H1 (cell line): ENCODE measurements around the gene PPP1R10. TPM values are rescaled to one million over a fixed set of nuclear protein-coding genes. Genes with fewer than 3 reads are reported as not detected.

Experiments
- CTCF ChIA-PET: fragments of 300-600 bp; sonication (Branson Sonifier 250); formaldehyde crosslinking; loops from one replicate; lab custom pipeline; 2021; ENCODE audit not compliant: partially characterized antibody; lab: Charles Lee
- POLR2A ChIA-PET: fragments of 300-600 bp; sonication (Branson Sonifier 250); formaldehyde crosslinking; loops from one replicate; lab custom pipeline; 2021; ENCODE audit warnings: inconsistent platforms; ENCODE audit not compliant: partially characterized antibody; lab: Charles Lee
- DNase-seq, 2 experiments: peaks; one replicate each; pipeline versions ENCODE4 v3.0.0 to v3.0.0-alpha.2; 2010 to 2022; ENCODE audit warnings: low spot score in 2 of 2, low read depth in 1 of 2, mixed read lengths in 1 of 2
- FAIRE-seq: peaks from 2 replicates; lab custom pipeline; 2011; peaks lifted over from hg19 to GRCh38; lab: Jason Lieb, UNC
- H2AFZ ChIP-seq: 2 replicates; pipeline ENCODE4 v1.8.1; 2012; ENCODE audit warnings: low read length, inconsistent platforms
- H2AK5ac ChIP-seq: 2 replicates; pipeline ENCODE4 v1.6.1; 2013; ENCODE audit warnings: low read depth, low read length
- H2BK120ac ChIP-seq: replicated peaks from 2 replicates; pipeline ENCODE3; 2013; ENCODE audit warnings: low read depth, low read length, inconsistent platforms
- H2BK12ac ChIP-seq: 2 replicates; pipeline ENCODE4 v1.6.1; 2013; ENCODE audit warnings: low read depth, low read length
- H2BK15ac ChIP-seq: 2 replicates; pipeline ENCODE4 v1.6.1; 2013; ENCODE audit warnings: low read length
- H2BK20ac ChIP-seq: 2 replicates; pipeline ENCODE4 v1.6.1; 2013; ENCODE audit warnings: low read length
- H2BK5ac ChIP-seq: 2 replicates; pipeline ENCODE4 v1.6.1; 2013; ENCODE audit warnings: low read depth, low read length
- H3K14ac ChIP-seq: 2 replicates; pipeline ENCODE4 v1.6.1; 2013; ENCODE audit warnings: inconsistent platforms; ENCODE audit not compliant: insufficient read length
- H3K18ac ChIP-seq: 2 replicates; pipeline ENCODE4 v1.6.1; 2013; ENCODE audit warnings: low read length; ENCODE audit errors: extremely low read depth
- H3K23ac ChIP-seq: 2 replicates; pipeline ENCODE4 v1.6.1; 2013; ENCODE audit warnings: inconsistent platforms; ENCODE audit not compliant: insufficient read length
- H3K23me2 ChIP-seq: 2 replicates; pipeline ENCODE4 v1.6.1; 2013; ENCODE audit warnings: low read depth, low read length
- H3K27ac ChIP-seq: 2 replicates; pipeline ENCODE4 v1.6.1; 2011; ENCODE audit warnings: low read depth, low read length, inconsistent platforms
- H3K27me3 ChIP-seq, 4 experiments: replicated peaks in 1 of 4; 1 replicate in 1 of 4; 2 replicates in 3 of 4; pipeline versions ENCODE4 v1.6.1 to v1.8.1; 2011 to 2013; ENCODE audit warnings: low read length in 3 of 4, mild to moderate bottlenecking in 3 of 4, inconsistent platforms in 2 of 4, mixed read lengths in 2 of 4, moderate library complexity in 1 of 4; ENCODE audit not compliant: control insufficient read depth in 3 of 4, insufficient read depth in 3 of 4; ENCODE audit errors: extremely low read depth in 1 of 4
- H3K36me3 ChIP-seq, 4 experiments: 2 replicates each; pipeline versions ENCODE4 v1.6.1 to v1.8.1; 2011 to 2013; ENCODE audit warnings: mild to moderate bottlenecking in 4 of 4, low read length in 3 of 4, moderate library complexity in 2 of 4, control low read depth in 1 of 4, inconsistent platforms in 1 of 4; ENCODE audit not compliant: insufficient read depth in 4 of 4, control insufficient read depth in 2 of 4
- H3K4ac ChIP-seq: replicated peaks from 2 replicates; pipeline ENCODE3; 2013; ENCODE audit warnings: low read length, low read depth, mixed read lengths, inconsistent platforms; ENCODE audit not compliant: insufficient read length
- H3K4me1 ChIP-seq, 4 experiments: replicated peaks in 1 of 4; 1 replicate in 1 of 4; 2 replicates in 3 of 4; pipeline versions ENCODE4 v1.6.1 to v1.8.1; 2011 to 2013; ENCODE audit warnings: low read length in 3 of 4, inconsistent platforms in 2 of 4, mixed read lengths in 1 of 4; ENCODE audit not compliant: insufficient read depth in 4 of 4, control insufficient read depth in 3 of 4
- H3K4me2 ChIP-seq, 2 experiments: 2 replicates each; pipeline versions ENCODE4 v1.6.1 to v1.8.1; 2011 to 2013; ENCODE audit warnings: low read depth in 2 of 2, low read length in 2 of 2, control low read depth in 1 of 2, inconsistent platforms in 1 of 2, mild to moderate bottlenecking in 1 of 2; ENCODE audit not compliant: insufficient read depth in 1 of 2
- H3K4me3 ChIP-seq, 4 experiments: fragments of 200-600, 300-600 bp in 1 of 4; sonication (generic), shearing (Covaris generic), sonication (Bioruptor Twin) in 1 of 4; 2 replicates each; pipeline versions ENCODE4 v1.5.1 to v1.8.1; 2011 to 2016; ENCODE audit warnings: low read length in 4 of 4, low read depth in 3 of 4, control low read depth in 2 of 4, inconsistent platforms in 2 of 4, mild to moderate bottlenecking in 2 of 4, mixed read lengths in 1 of 4, moderate library complexity in 1 of 4; ENCODE audit not compliant: insufficient read depth in 2 of 4; ENCODE audit errors: extremely low read depth in 1 of 4
- H3K56ac ChIP-seq: replicated peaks from 2 replicates; pipeline ENCODE3; 2013; ENCODE audit warnings: low read depth, mild to moderate bottlenecking, mixed read lengths, low read length, inconsistent platforms; ENCODE audit not compliant: insufficient read length
- H3K79me1 ChIP-seq: 2 replicates; pipeline ENCODE4 v1.6.1; 2013; ENCODE audit warnings: low read depth, low read length, control low read depth
- H3K79me2 ChIP-seq, 2 experiments: 2 replicates each; pipeline versions ENCODE4 v1.6.1 to v1.8.1; 2012 to 2013; ENCODE audit warnings: low read length in 2 of 2, mild to moderate bottlenecking in 2 of 2, inconsistent platforms in 1 of 2; ENCODE audit not compliant: insufficient read depth in 2 of 2, control insufficient read depth in 1 of 2
- H3K9ac ChIP-seq, 4 experiments: replicated peaks in 1 of 4; 1 replicate in 1 of 4; 2 replicates in 3 of 4; pipeline versions ENCODE4 v1.6.1 to v1.8.1; 2011 to 2013; ENCODE audit warnings: low read depth in 3 of 4, low read length in 3 of 4, control low read depth in 2 of 4, mild to moderate bottlenecking in 2 of 4, moderate library complexity in 2 of 4, inconsistent platforms in 1 of 4; ENCODE audit errors: extremely low read depth in 1 of 4
- H3K9me3 ChIP-seq, 2 experiments: 2 replicates each; pipeline versions ENCODE4 v1.6.1 to v1.8.1; 2012 to 2013; ENCODE audit warnings: mild to moderate bottlenecking in 2 of 2, moderate library complexity in 2 of 2, control low read depth in 1 of 2, inconsistent platforms in 1 of 2, low read depth in 1 of 2, low read length in 1 of 2, mixed read lengths in 1 of 2; ENCODE audit not compliant: insufficient read depth in 2 of 2
- H4K20me1 ChIP-seq, 2 experiments: replicated peaks in 1 of 2; 2 replicates each; pipeline versions ENCODE3 to v1.8.1; 2011 to 2013; ENCODE audit warnings: inconsistent platforms in 2 of 2, low read length in 2 of 2, mild to moderate bottlenecking in 1 of 2; ENCODE audit not compliant: insufficient read depth in 2 of 2, control insufficient read depth in 1 of 2
- H4K5ac ChIP-seq: 2 replicates; pipeline ENCODE4 v1.6.1; 2013; ENCODE audit warnings: low read length, low read depth, mixed read lengths, inconsistent platforms; ENCODE audit not compliant: insufficient read length
- H4K8ac ChIP-seq: 2 replicates; pipeline ENCODE4 v1.8.0; 2013; ENCODE audit warnings: mild to moderate bottlenecking, moderate library complexity, low read length, inconsistent platforms; ENCODE audit not compliant: insufficient read depth; ENCODE audit errors: extremely low read depth
- H4K91ac ChIP-seq: replicated peaks from 2 replicates; pipeline ENCODE3; 2013; ENCODE audit warnings: low read length, mixed read lengths, inconsistent platforms; ENCODE audit not compliant: insufficient read length
- ASH2L ChIP-seq: fragments of 200-600, 300-600 bp; sonication (generic); IDR thresholded peaks from one replicate; pipeline ENCODE4 v1.7.1; 2017; ENCODE audit warnings: low read length
- BRCA1 ChIP-seq: IDR thresholded peaks from 2 replicates; pipeline ENCODE4 v1.6.1; 2012; ENCODE audit warnings: low read depth, low read length, improper control_type of control experiment
- CBX5 ChIP-seq: fragments of 300-800, 300-1000 bp; sonication (generic); IDR thresholded peaks from 2 replicates; pipeline ENCODE4 v1.7.1; 2016; ENCODE audit warnings: antibody characterized with exemption, low read length, low read depth
- CEBPB ChIP-seq: IDR thresholded peaks from 2 replicates; pipeline ENCODE4 v1.6.1; 2012; ENCODE audit warnings: low read depth, low read length
- CTBP2 ChIP-seq: IDR thresholded peaks from 2 replicates; pipeline ENCODE4 v1.7.0; 2011; ENCODE audit warnings: borderline replicate concordance, mild to moderate bottlenecking, moderate library complexity, mixed read lengths, low read length; ENCODE audit not compliant: insufficient read depth, insufficient read length
- EGR1 ChIP-seq: IDR thresholded peaks from 2 replicates; pipeline ENCODE4 v1.6.1; 2011; ENCODE audit warnings: low read depth, low read length, borderline replicate concordance
- HDAC6 ChIP-seq: IDR thresholded peaks from one replicate; pipeline ENCODE4 v1.7.1; 2012; ENCODE audit warnings: low read depth, mild to moderate bottlenecking, inconsistent platforms, low read length, moderate library complexity
- JUND ChIP-seq: IDR thresholded peaks from 2 replicates; pipeline ENCODE4 v1.6.1; 2011; ENCODE audit warnings: mild to moderate bottlenecking, improper control_type of control experiment, low read length
- NRF1 ChIP-seq: IDR thresholded peaks from 2 replicates; pipeline ENCODE4 v1.6.1; 2011; ENCODE audit warnings: mild to moderate bottlenecking, low read depth, low read length, improper control_type of control experiment
- RNF2 ChIP-seq: fragments of 200-900, 300-1000 bp; sonication (generic); IDR thresholded peaks from 2 replicates; pipeline ENCODE4 v1.7.1; 2016; ENCODE audit warnings: borderline replicate concordance, low read depth, mild to moderate bottlenecking, antibody characterized with exemption, low read length; ENCODE audit not compliant: poor library complexity, severe bottlenecking; ENCODE audit errors: missing control alignments
- RXRA ChIP-seq: IDR thresholded peaks from 2 replicates; pipeline ENCODE4 v1.6.1; 2011; ENCODE audit warnings: low read depth, mild to moderate bottlenecking, low read length, moderate library complexity; ENCODE audit not compliant: insufficient read depth
- SIX5 ChIP-seq: IDR thresholded peaks from 2 replicates; pipeline ENCODE4 v1.6.1; 2011; ENCODE audit warnings: mild to moderate bottlenecking, low read depth, low read length
- SP2 ChIP-seq: IDR thresholded peaks from 2 replicates; pipeline ENCODE4 v1.6.1; 2012; ENCODE audit warnings: mild to moderate bottlenecking, low read length, inconsistent platforms
- TAF7 ChIP-seq: optimal IDR thresholded peaks from 2 replicates; pipeline ENCODE3; 2011; ENCODE audit warnings: low read depth, mild to moderate bottlenecking, inconsistent platforms, low read length, moderate library complexity, borderline replicate concordance
- YY1 ChIP-seq: IDR thresholded peaks from 2 replicates; pipeline ENCODE4 v1.6.1; 2011; ENCODE audit warnings: low read depth, mild to moderate bottlenecking, low read length
- WGBS, 2 experiments: shearing (Covaris generic) in 1 of 2; methylation state at CpG; one replicate each; pipeline versions ENCODE4 v1.1.6 to v1.1.7; 2013 to 2015; ENCODE audit warnings: low lambda C conversion rate in 2 of 2, mixed read lengths in 2 of 2, inconsistent platforms in 1 of 2, low coverage in 1 of 2, missing lambda C conversion rate in 1 of 2; ENCODE audit not compliant: insufficient replicate concordance in 2 of 2, insufficient coverage in 1 of 2, insufficient read length in 1 of 2; ENCODE audit errors: extremely low coverage in 1 of 2, missing lambda C conversion rate in 1 of 2; 5-methylcytosine and 5-hydroxymethylcytosine counted together
- polyA plus RNA-seq, 7 experiments: library from polyadenylated mRNA; depleted of rRNA in 3 of 7; stranded (reverse) in 5 of 7; unstranded in 2 of 7; fragments of >200 nt in 5 of 7; fragments of 200-250 nt in 2 of 7; gene quantifications; 1 replicate in 5 of 7; 2 replicates in 1 of 7; 4 replicates in 1 of 7; pipeline versions ENCODE4 v1.2.1 to v1.2.3, GENCODE V29; 2011 to 2013; ENCODE audit warnings: missing spikeins in 2 of 7, mixed read lengths in 2 of 7
- total RNA-seq: library from RNA; stranded (reverse); fragmentation: NEBNext Ultra II Directional; extraction: Animal tissue kit (Norgen Biotek cat#: 25700); gene quantifications from 2 replicates; pipeline ENCODE4 v1.2.1, GENCODE V29; 2021

The PPP1R10 gene
- total and polyA plus RNA-seq, 2 of the 8 experiments (the other 6 are each of a cell fraction or from before 2014, with no cell fraction given) = 23.9 to 89.1 TPM

- no peak overlapping the region for H3K9ac ChIP-seq
- no peak overlapping the region for H2AK5ac ChIP-seq
- H3K14ac ChIP-seq = no peak overlapping the region
- H3K4me2 ChIP-seq = no peak overlapping the region
- H3K23me2 ChIP-seq = peaks cover 12% of the 10 kb centered on the region
- no peak overlapping the region for H3K4ac ChIP-seq
- no peak overlapping the region for H4K5ac ChIP-seq
- no peak overlapping the region for H3K27ac ChIP-seq
- H2BK20ac ChIP-seq = no peak overlapping the region
- H2BK12ac ChIP-seq = no peak overlapping the region
- no peak overlapping the region for H4K8ac ChIP-seq
- H2AFZ ChIP-seq = no peak overlapping the region
- H3K56ac ChIP-seq = no peak overlapping the region
- FAIRE-seq (no peak), DNase-seq (no peak)
- no peak overlapping the region for H3K18ac ChIP-seq
- no peak overlapping the region for H4K91ac ChIP-seq
- ChIA-PET POLR2A (interaction anchor here (1.1 to 3.8 kb wide), 6 partner anchors 15 to 104 kb away, joined by 3 to 43 read pairs (median 23); no protein-coding TSS in a partner anchor), CTCF (interaction anchor here (0.6 to 0.9 kb wide), 3 partner anchors 25 to 612 kb away, joined by 3 read pairs; no protein-coding TSS in a partner anchor)
- H3K23ac ChIP-seq = no peak overlapping the region
- no peaks in the 10 kb centered on the region for H3K27me3 ChIP-seq
- H4K20me1 ChIP-seq = peaks cover 0 to 2% of the 10 kb centered on the region in 2 experiments
- H3K36me3 ChIP-seq = peaks cover 10 to 43% (median 30%) of the 10 kb centered on the region in 4 experiments
- H2BK5ac ChIP-seq = no peak overlapping the region
- no peak overlapping the region for H2BK15ac ChIP-seq
- 96% methylated on average over 11 of the region's 11 CpGs; no CpG with 5 or more reads in 1 of the 2 experiments for WGBS, 2 experiments
- H3K79me1 ChIP-seq = peaks cover 3% of the 10 kb centered on the region; the same call in 1 of the 2 replicates
- no peaks in the 10 kb centered on the region for H3K9me3 ChIP-seq
- H3K4me1 ChIP-seq = peaks cover 0 to 3% (median under 1%) of the 10 kb centered on the region in 4 experiments; a peak in 4 of 7 replicates
- peaks cover 4 to 38% of the 10 kb centered on the region in 2 experiments; a peak in 3 of 4 replicates for H3K79me2 ChIP-seq
- H2BK120ac ChIP-seq = no peak overlapping the region
- H3K4me3 ChIP-seq = no peak overlapping the region
- TF ChIP-seq RNF2 (no peak), CTBP2 (no peak), RXRA (no peak), CEBPB (no peak), TAF7 (no peak), NRF1 (no peak), SIX5 (no peak), YY1 (no peak), CBX5 (no peak), EGR1 (no peak), BRCA1 (no peak), SP2 (no peak), HDAC6 (no peak), JUND (no peak), ASH2L (no peak)
Measured at GRCh38 chr6:30619561-30619960, 2.5 kb upstream of the PPP1R10 start.
